ENCODE results near the gene PCBP1. TPM values are rescaled to one million over a fixed set of nuclear protein-coding genes. Genes with fewer than 3 reads are reported as not detected.
A peak's percentile ranks its signal among the peaks of the same experiment; 100 is the strongest.

The PCBP1 gene
- total and polyA plus RNA-seq, 9 of the 15 experiments (the other 6 are each of a cell fraction or from before 2014, with no cell fraction given): 19.2 to 407 (median 78.1) TPM

DNA sequence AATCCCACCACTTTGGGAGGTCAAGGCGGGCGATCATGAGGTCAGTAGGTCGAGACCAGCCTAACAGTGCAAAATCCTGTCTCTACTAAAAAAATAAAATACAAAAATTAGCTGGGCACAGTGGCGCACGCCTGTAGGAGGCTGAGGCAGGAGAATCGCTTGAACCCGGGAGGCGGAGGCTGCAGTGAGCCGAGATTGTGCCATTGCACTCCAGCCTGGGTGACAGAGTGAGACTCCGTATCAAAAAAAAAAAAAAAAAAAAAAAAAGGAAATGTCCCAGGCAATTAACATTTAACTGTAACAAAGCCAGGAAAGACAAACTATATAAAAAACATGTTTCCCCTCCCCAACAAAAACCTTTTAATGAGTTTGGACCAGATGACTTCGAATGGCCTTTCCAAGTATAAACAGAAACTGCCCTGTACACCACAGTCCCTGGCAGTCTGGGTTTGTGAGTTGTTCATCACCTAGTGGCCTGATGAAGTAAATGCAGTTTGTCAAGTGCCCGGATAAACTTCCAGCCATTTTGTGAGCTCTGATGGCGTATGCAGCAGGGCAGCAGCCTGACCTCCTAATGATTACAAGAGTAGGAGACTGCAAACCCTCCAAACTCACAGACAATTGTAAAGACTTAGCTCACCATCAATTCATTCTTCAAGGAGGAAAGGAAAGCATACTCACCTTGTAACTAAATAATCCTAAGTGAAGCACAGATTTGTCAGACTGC is 16.6 kb upstream of the PCBP1 start (continued):
- TF ChIP-seq ELF2 (CRISPR knock-in tag; IDR thresholded peaks at IDR 0.05): no peak
- TF ChIP-seq TOE1 (IDR thresholded peaks at IDR 0.05; ENCODE audit: borderline replicate concordance): no peak
- no peak for TF ChIP-seq TOE1 (CRISPR knock-in tag; IDR thresholded peaks at IDR 0.05; ENCODE audit: borderline replicate concordance, low read depth)
- TF ChIP-seq ZNF583 (CRISPR knock-in tag; IDR thresholded peaks at IDR 0.05): 0 out of 2 replicates have a peak, but pooled peaks have one; percentile 17
- TF ChIP-seq, protein P1, sequence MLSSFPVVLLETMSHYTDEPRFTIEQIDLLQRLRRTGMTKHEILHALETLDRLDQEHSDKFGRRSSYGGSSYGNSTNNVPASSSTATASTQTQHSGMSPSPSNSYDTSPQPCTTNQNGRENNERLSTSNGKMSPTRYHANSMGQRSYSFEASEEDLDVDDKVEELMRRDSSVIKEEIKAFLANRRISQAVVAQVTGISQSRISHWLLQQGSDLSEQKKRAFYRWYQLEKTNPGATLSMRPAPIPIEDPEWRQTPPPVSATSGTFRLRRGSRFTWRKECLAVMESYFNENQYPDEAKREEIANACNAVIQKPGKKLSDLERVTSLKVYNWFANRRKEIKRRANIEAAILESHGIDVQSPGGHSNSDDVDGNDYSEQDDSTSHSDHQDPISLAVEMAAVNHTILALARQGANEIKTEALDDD (IDR thresholded peaks at IDR 0.05): 0 out of 2 replicates have a peak, but pooled peaks have one; percentile 41
- TF ChIP-seq, protein P2, sequence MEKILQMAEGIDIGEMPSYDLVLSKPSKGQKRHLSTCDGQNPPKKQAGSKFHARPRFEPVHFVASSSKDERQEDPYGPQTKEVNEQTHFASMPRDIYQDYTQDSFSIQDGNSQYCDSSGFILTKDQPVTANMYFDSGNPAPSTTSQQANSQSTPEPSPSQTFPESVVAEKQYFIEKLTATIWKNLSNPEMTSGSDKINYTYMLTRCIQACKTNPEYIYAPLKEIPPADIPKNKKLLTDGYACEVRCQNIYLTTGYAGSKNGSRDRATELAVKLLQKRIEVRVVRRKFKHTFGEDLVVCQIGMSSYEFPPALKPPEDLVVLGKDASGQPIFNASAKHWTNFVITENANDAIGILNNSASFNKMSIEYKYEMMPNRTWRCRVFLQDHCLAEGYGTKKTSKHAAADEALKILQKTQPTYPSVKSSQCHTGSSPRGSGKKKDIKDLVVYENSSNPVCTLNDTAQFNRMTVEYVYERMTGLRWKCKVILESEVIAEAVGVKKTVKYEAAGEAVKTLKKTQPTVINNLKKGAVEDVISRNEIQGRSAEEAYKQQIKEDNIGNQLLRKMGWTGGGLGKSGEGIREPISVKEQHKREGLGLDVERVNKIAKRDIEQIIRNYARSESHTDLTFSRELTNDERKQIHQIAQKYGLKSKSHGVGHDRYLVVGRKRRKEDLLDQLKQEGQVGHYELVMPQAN (IDR thresholded peaks at IDR 0.05; ENCODE audit: borderline replicate concordance): no peak
- TF ChIP-seq DMBX1 (CRISPR knock-in tag; IDR thresholded peaks at IDR 0.05; ENCODE audit: borderline replicate concordance): no peak
- no peak for TF ChIP-seq TBP (optimal IDR thresholded peaks at IDR 0.05; ENCODE audit: low read depth, low read length)
- no peak for TF ChIP-seq ZNF140 (CRISPR knock-in tag; IDR thresholded peaks at IDR 0.05)
- TF ChIP-seq SMARCA5 (IDR thresholded peaks at IDR 0.05): no peak
- TF ChIP-seq, protein P3, sequence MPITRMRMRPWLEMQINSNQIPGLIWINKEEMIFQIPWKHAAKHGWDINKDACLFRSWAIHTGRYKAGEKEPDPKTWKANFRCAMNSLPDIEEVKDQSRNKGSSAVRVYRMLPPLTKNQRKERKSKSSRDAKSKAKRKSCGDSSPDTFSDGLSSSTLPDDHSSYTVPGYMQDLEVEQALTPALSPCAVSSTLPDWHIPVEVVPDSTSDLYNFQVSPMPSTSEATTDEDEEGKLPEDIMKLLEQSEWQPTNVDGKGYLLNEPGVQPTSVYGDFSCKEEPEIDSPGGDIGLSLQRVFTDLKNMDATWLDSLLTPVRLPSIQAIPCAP (CRISPR knock-in tag; IDR thresholded peaks at IDR 0.05; ENCODE audit: borderline replicate concordance): no peak
- TF ChIP-seq, protein P4, sequence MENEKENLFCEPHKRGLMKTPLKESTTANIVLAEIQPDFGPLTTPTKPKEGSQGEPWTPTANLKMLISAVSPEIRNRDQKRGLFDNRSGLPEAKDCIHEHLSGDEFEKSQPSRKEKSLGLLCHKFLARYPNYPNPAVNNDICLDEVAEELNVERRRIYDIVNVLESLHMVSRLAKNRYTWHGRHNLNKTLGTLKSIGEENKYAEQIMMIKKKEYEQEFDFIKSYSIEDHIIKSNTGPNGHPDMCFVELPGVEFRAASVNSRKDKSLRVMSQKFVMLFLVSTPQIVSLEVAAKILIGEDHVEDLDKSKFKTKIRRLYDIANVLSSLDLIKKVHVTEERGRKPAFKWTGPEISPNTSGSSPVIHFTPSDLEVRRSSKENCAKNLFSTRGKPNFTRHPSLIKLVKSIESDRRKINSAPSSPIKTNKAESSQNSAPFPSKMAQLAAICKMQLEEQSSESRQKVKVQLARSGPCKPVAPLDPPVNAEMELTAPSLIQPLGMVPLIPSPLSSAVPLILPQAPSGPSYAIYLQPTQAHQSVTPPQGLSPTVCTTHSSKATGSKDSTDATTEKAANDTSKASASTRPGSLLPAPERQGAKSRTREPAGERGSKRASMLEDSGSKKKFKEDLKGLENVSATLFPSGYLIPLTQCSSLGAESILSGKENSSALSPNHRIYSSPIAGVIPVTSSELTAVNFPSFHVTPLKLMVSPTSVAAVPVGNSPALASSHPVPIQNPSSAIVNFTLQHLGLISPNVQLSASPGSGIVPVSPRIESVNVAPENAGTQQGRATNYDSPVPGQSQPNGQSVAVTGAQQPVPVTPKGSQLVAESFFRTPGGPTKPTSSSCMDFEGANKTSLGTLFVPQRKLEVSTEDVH (IDR thresholded peaks at IDR 0.05; ENCODE audit: low read depth, partially characterized antibody): peak; percentile 50
- TF ChIP-seq ZKSCAN3 (CRISPR knock-in tag; IDR thresholded peaks at IDR 0.05): no peak
- no peak for TF ChIP-seq ZBTB8A (IDR thresholded peaks at IDR 0.05; ENCODE audit: partially characterized antibody)
- no peak for TF ChIP-seq STAG1 (CRISPR knock-in tag; IDR thresholded peaks at IDR 0.05; ENCODE audit: borderline replicate concordance)
- TF ChIP-seq, protein P5, sequence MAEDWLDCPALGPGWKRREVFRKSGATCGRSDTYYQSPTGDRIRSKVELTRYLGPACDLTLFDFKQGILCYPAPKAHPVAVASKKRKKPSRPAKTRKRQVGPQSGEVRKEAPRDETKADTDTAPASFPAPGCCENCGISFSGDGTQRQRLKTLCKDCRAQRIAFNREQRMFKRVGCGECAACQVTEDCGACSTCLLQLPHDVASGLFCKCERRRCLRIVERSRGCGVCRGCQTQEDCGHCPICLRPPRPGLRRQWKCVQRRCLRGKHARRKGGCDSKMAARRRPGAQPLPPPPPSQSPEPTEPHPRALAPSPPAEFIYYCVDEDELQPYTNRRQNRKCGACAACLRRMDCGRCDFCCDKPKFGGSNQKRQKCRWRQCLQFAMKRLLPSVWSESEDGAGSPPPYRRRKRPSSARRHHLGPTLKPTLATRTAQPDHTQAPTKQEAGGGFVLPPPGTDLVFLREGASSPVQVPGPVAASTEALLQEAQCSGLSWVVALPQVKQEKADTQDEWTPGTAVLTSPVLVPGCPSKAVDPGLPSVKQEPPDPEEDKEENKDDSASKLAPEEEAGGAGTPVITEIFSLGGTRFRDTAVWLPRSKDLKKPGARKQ (CRISPR knock-in tag; IDR thresholded peaks at IDR 0.05): no peak
- TF ChIP-seq ILK (tag; IDR thresholded peaks at IDR 0.05; ENCODE audit: borderline replicate concordance, low read depth): no peak
- 0 out of 2 replicates have a peak, but pooled peaks have one; percentile 25 for TF ChIP-seq ZBTB17 (CRISPR knock-in tag; IDR thresholded peaks at IDR 0.05)
- peak; percentile 48; the same call in 1 of the 2 replicates for TF ChIP-seq BHLHE40 (IDR thresholded peaks at IDR 0.05; ENCODE audit: low read length)
- TF ChIP-seq ZNF436 (CRISPR knock-in tag; IDR thresholded peaks at IDR 0.05): no peak
- no peak for TF ChIP-seq ZZZ3 (IDR thresholded peaks at IDR 0.05)

All from K562 (cell line).